Measurements from ENCODE around the gene QKI. TPM values are rescaled to one million over a fixed set of nuclear protein-coding genes. Genes with fewer than 3 reads are reported as not detected.

QKI gene
- total RNA-seq, 2 donors from 2014 or later: 9.1 to 28.0 TPM

DNA sequence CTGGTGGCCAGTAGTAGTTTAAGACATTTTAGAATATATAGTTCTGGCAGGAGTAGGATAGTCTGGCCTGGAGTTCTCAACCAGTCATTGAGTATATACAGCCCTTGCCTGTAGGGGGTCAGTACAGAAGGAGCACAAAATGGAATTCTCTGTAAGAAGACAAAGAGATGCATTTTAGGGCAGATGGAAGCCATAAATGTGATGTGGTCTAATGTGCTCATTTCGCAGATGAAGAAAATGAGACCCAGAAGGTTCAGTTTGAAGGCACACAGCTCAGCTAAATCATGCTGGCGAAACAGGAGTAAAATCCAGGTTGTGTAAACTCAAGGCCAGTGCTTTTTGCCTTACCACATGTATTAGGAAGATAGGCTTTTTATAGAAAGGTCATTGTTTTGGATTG is 29.6 kb downstream of the QKI start:
- Histone ChIP-seq H3K36me3 (no peaks in the 10 kb centered on the region), H3K4me1 (no peaks in the 10 kb centered on the region), H3K27ac (no peak overlapping the region), H3K9ac (ENCODE audit: low read depth in 2 of 2, low read length in 2 of 2) (no peak overlapping the region), H3K27me3 (no peaks in the 10 kb centered on the region), H3K9me3 (no peaks in the 10 kb centered on the region), H3K4me3 (no peak overlapping the region)
- DNase-seq: no peak
- TF ChIP-seq, protein P1, sequence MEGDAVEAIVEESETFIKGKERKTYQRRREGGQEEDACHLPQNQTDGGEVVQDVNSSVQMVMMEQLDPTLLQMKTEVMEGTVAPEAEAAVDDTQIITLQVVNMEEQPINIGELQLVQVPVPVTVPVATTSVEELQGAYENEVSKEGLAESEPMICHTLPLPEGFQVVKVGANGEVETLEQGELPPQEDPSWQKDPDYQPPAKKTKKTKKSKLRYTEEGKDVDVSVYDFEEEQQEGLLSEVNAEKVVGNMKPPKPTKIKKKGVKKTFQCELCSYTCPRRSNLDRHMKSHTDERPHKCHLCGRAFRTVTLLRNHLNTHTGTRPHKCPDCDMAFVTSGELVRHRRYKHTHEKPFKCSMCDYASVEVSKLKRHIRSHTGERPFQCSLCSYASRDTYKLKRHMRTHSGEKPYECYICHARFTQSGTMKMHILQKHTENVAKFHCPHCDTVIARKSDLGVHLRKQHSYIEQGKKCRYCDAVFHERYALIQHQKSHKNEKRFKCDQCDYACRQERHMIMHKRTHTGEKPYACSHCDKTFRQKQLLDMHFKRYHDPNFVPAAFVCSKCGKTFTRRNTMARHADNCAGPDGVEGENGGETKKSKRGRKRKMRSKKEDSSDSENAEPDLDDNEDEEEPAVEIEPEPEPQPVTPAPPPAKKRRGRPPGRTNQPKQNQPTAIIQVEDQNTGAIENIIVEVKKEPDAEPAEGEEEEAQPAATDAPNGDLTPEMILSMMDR (IDR thresholded peaks at IDR 0.05): no peak
- intact Hi-C loops (cut with DNase I): no loop called here

GRCh38 chr6:163446549-163446948 is 32.0 kb downstream of the QKI start:
- Histone ChIP-seq H3K4me3 (no peak overlapping the region), H3K4me1 (no peaks in the 10 kb centered on the region), H3K9me3 (no peaks in the 10 kb centered on the region), H3K9ac (ENCODE audit: low read depth in 2 of 2, low read length in 2 of 2) (no peak overlapping the region), H3K27ac (no peak overlapping the region), H3K27me3 (no peaks in the 10 kb centered on the region), H3K36me3 (no peaks in the 10 kb centered on the region)
- intact Hi-C loops (cut with DNase I): no loop called here
- TF ChIP-seq, protein P1 (IDR thresholded peaks at IDR 0.05): no peak
- DNase-seq: no peak

- Histone ChIP-seq H3K9ac (ENCODE audit: low read depth in 2 of 2, low read length in 2 of 2) (no peak overlapping the region), H3K9me3 (no peaks in the 10 kb centered on the region), H3K27me3 (no peaks in the 10 kb centered on the region), H3K36me3 (no peaks in the 10 kb centered on the region), H3K27ac (no peak overlapping the region), H3K4me3 (no peak overlapping the region), H3K4me1 (no peaks in the 10 kb centered on the region)
- no peak for DNase-seq
- intact Hi-C loops (cut with DNase I): no loop called here
- TF ChIP-seq, protein P1 (IDR thresholded peaks at IDR 0.05): no peak
Measured at GRCh38 chr6:163449076-163449475, 34.6 kb downstream of the QKI start.

DNA sequence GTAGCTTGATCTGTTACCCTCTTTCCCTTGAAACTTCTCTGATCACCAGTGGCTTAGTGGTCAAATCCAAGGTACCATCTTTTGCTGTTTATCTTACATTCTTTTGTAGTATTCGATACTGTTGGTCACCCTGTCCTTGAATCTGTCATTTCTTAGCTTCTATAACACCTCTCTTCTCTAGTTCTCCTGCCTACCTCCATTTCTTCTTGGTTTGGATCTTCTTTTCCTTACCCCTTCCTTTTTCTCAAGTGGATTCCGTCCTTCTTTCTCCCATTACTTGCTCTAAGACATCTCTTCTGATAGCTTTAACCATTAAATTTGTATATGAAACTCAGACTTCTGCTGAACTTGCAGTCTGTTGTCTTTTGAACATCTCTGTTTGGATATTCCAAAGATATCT is 39.9 kb downstream of the QKI start:
- TF ChIP-seq, protein P1 (IDR thresholded peaks at IDR 0.05): no peak
- Histone ChIP-seq H3K4me3 (no peak overlapping the region), H3K9me3 (no peaks in the 10 kb centered on the region), H3K27ac (no peak overlapping the region), H3K36me3 (no peaks in the 10 kb centered on the region), H3K9ac (ENCODE audit: low read depth in 2 of 2, low read length in 2 of 2) (no peak overlapping the region), H3K4me1 (no peaks in the 10 kb centered on the region), H3K27me3 (no peaks in the 10 kb centered on the region)
- no peak for DNase-seq
- intact Hi-C loops (cut with DNase I): no loop called here

DNA sequence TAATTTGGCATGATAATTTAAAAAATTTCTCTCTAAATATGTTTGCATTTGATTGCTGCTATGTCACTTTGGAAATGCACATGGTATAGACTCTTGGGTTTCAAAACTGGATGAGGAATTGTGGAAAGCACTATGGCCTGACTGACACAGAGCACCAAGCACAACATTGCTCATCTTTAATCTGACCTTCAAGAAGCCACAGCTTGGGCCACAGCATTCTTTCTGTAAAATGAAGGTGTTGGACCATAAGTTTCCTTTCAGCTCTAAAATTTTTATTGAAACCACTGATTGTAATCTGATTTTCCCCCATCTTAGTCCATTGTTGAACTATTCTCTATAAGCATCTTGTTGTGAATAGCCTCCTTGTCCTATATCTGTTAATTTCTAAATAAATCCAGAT is 41.0 kb downstream of the QKI start:
- no peak overlapping the region for H3K9ac ChIP-seq (ENCODE audit: low read depth in 2 of 2, low read length in 2 of 2)
- no peak overlapping the region for H3K27ac ChIP-seq
- intact Hi-C loops (cut with DNase I): no loop called here
- H3K4me1 ChIP-seq: no peaks in the 10 kb centered on the region
- H3K27me3 ChIP-seq: no peaks in the 10 kb centered on the region
- no peaks in the 10 kb centered on the region for H3K9me3 ChIP-seq
- H3K4me3 ChIP-seq: no peak overlapping the region
- TF ChIP-seq, protein P1 (IDR thresholded peaks at IDR 0.05): no peak
- no peak for DNase-seq
- no peaks in the 10 kb centered on the region for H3K36me3 ChIP-seq

Data from colonic mucosa (tissue), 4 donors.